Cardiac fibroblast (primary cell): ENCODE measurements around the gene DCAF5.

Experiments used
- DNase-seq, 2 donors: peaks; one replicate each; pipeline versions ENCODE4 v3.0.0 to v3.0.0-alpha.2; 2010; ENCODE audit warnings: low read depth in 2 of 2
- H3K4me3 ChIP-seq, 2 donors: replicated peaks in 1 of 2; 1 replicate in 1 of 2; 2 replicates in 1 of 2; pipeline ENCODE4 v1.5.1; 2011; ENCODE audit warnings: low read depth in 2 of 2, low read length in 2 of 2, mild to moderate bottlenecking in 2 of 2, moderate library complexity in 1 of 2
- TF ChIP-seq, protein P1 (sequence below): IDR thresholded peaks from one replicate; pipeline ENCODE4 v1.5.1; 2011; ENCODE audit warnings: low read depth, mild to moderate bottlenecking, low read length, inconsistent platforms

The DCAF5 gene

DNA sequence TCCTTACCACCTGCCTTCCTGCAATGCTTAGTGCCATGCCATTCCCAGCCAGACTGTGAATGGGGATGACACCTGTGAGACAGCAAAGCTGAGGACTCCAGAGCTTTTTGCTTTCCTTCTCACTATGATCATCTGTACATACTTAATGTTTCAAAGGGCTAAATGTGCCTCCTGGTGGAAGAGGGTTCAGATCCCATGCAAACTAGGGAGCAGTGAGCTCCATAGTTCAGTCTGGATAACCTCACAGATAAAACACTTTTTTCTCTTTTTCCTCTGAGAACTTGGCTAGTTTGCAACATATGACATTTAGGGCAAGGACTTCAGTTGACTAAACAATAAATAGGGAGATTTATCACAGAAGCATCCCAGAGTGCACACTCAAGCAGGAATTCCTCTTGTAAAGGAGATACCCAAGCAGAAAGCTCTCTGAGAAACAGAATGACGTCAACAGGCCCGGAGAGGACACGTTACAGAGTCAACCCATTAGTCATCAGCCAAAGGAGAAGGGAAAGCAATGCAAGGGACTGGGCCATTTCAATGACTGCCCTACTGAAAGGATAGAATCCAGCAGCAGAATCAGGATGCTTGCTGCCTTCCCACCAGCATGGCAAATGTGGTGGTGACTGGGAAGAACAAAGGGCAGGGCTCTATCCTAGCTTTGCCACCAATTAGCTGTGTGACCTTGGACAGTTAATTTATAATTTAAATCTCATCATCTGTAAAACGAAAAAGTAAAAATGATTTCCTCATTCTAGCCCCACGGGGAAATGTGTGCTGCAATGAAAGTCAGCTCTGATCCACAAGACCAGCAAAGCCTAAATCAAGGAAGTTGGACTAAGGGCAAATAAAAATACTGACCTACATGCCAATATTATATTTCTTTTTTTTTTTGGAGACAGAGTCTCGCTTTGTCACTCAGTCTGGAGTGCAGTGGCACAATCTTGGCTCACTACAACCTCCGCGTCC is 93.0 kb downstream of the DCAF5 start:
- peak; percentile 92 to 99 for DNase-seq
- H3K4me3 ChIP-seq, result no peak overlapping the region
- TF ChIP-seq, protein P1, sequence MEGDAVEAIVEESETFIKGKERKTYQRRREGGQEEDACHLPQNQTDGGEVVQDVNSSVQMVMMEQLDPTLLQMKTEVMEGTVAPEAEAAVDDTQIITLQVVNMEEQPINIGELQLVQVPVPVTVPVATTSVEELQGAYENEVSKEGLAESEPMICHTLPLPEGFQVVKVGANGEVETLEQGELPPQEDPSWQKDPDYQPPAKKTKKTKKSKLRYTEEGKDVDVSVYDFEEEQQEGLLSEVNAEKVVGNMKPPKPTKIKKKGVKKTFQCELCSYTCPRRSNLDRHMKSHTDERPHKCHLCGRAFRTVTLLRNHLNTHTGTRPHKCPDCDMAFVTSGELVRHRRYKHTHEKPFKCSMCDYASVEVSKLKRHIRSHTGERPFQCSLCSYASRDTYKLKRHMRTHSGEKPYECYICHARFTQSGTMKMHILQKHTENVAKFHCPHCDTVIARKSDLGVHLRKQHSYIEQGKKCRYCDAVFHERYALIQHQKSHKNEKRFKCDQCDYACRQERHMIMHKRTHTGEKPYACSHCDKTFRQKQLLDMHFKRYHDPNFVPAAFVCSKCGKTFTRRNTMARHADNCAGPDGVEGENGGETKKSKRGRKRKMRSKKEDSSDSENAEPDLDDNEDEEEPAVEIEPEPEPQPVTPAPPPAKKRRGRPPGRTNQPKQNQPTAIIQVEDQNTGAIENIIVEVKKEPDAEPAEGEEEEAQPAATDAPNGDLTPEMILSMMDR, result no peak

DNA sequence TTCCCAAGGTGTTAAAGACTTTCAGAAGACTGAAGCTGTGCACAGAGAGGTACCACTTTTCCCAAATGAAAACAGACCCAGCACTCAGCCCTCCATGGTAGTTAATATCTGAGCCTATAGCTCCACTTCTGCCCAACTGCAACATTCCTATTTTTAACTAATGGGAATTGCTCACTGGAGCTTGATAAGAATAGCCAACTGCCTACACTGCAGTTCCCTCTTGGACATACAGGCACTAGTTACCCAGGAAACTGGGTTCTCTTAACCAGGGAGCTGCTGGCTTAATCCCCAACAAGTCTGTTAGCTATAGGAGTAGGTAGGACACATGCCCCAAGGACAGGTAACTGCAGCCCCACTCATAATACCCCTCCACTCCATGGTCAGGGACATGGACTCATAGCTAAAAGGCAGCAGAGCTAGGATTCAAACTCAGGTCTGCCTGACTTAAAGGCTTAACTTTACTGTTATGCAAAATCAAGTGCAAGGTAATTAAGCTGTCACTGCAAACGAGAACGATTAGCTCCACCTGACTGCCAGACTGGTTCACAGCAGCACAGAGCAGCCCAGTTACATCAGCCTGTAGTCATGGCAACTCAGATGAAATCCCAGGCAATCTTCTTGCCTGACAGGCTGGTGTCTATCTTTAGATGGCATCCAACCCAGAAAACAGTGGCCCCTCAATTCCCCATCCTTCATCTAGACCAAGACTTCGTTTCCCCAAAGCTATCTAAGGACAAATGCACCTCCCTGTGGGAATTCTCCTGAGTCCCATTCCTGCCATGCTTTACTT is 96.7 kb downstream of the DCAF5 start:
- TF ChIP-seq, protein P1, result no peak
- DNase-seq, result peak in 1 of 2 donors; percentile 31
- no peak overlapping the region for H3K4me3 ChIP-seq

DNA sequence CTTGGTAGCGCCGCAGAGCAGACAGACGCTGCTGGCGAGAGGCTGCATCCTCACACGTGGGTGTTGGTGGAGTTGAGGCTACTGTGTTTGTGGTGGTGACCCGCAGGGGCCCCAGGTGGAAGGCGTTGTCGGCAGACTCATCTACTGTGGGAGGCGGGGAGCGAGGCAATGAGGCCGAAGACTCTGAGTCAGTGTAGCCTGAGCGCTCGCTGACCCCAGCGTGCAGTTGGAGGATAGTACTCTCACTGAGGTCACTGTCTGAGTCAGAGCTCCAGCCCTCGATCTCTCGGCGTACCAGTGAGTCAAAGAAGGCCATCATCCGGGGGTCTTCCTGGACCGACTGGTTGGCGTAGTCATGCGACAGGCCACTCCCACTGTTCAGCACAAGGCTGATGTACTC is 97.8 kb downstream of the DCAF5 start:
- H3K4me3 ChIP-seq, result no peak overlapping the region
- TF ChIP-seq, protein P1, result no peak
- DNase-seq, result peak; percentile 78 to 96

DNA sequence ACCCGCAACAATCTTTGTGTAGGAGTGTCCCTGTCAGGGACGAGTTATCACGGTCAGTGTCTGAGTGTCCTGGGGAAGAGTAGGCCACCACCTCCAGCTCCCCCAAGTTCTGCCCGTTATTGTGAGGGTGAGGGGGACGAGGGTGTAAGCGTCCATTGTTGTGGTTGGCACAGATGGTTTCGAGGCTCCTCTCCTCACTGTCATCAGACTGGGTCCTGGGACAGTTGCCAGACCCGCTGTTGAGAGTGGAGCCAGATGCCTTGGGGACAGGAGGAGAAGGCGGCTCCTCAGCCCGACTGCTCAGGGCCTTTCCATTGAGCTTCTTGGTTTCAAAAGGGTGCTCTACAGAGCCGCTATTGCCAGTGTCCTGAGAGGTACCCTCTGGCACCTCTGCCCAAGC is 98.9 kb downstream of the DCAF5 start:
- TF ChIP-seq, protein P1, result no peak
- no peak for DNase-seq

DNA sequence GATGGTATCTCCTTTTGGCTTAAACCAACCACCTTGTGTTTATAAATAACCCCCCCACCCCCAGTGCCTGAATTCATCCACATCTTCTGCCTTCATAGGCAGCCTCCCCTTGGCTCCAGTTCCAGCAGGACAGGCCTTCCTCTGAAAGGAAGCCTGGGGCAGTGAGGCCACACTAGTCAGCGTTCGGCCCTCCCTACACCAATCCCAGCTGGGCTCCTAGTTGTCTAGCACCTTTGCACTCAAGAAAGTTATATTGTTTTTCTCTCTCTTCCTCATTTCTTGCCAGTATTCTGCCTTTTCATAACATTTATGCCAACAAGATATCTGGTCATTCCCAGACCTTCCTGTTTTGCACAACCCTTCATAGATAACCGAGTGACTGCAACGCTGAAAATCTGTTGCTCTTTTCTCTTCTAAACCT is 100.7 kb downstream of the DCAF5 start:
- H3K4me3 ChIP-seq, result no peak overlapping the region
- TF ChIP-seq, protein P1, result no peak
- peak in 1 of 2 donors; percentile 75 for DNase-seq

More for the DNA sequence above, 98.9 kb downstream of the DCAF5 start:
- no peak overlapping the region for H3K4me3 ChIP-seq

DNA sequence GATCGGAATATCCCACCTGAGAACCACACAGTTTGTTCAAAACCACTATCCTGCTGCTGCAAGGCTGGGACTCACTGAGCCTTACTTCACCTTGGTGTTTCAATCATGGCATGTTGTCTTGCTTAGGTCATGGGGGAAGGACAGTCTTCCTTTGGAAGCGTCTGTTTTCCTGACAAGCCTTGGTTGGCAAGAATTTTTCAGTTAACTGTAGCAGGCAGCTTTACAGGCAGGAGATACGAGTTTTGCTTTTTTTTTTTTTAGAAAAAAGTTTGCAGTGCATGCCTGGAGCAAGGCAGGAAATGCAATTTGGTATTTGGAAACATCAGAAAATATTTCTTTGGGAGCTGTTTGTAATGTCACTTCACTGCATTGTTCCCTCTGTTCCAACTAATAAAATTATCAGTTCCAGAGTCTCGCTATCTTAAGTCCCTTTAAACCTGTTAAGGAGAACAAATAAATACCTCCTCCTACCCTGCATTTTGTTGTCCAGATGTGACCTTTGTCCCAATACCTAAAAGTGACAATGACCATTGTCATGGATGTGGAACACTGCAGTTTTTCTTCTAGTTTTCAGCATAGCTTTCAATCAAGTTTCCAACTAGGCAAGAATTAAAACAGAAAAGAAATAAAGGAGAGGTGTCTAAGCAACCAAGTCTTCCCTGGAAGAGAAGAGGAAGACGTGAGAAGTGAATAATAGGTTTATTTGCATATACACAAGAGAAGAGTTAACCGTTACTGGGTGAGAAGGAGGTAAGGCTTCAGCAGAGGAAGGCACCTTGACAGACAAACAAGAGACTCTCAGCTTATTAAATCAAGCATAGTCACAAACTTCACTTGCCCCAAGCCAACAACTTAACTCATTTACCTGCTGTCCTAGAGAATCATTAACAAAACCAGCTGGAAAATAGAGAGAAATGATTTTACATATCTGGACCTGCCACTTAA is 102.4 kb downstream of the DCAF5 start:
- peak in 1 of 2 donors; percentile 71 for DNase-seq
- H3K4me3 ChIP-seq, result no peak overlapping the region
- TF ChIP-seq, protein P1, result no peak
